ENCODE results near the gene AHSP.

GRCh38 chr16:31499928-31500327 is 27.8 kb upstream of the AHSP start:
- no peak for TF ChIP-seq MYC (IDR thresholded peaks at IDR 0.05; ENCODE audit: low read depth, low read length)
- TF ChIP-seq MAX (IDR thresholded peaks at IDR 0.05; ENCODE audit: low read depth, low read length), result no peak
